Measurements from ENCODE around the gene LRPAP1. TPM values are rescaled to one million over a fixed set of nuclear protein-coding genes. Genes with fewer than 3 reads are reported as not detected.
"Not testable (repeated sequence)": the region's sequence is repeated elsewhere in the genome, so short reads cannot be mapped to it uniquely, and the experiment has no call there.

Gene LRPAP1
- total RNA-seq, 1 experiment from 2014 or later = 113 TPM

DNA sequence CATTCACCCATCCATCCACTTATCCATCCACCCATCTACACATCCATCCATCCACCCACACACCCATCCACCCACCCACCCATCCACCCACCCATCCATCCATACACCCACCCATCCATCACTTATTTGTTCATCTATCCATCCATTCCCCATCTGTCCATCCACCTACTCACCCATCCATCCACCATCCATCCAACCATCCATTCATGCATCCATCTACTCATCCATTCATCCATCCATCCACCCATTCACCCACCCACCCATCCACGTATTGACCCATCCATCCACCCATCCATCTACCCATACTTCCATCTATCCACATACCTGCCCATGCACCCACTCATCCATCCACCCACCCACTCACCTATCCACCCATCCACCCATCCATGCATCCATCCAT lies 28.2 kb upstream of the LRPAP1 start:
- not testable (repeated sequence) for DNase-seq (ENCODE audit: low read depth)

DNA sequence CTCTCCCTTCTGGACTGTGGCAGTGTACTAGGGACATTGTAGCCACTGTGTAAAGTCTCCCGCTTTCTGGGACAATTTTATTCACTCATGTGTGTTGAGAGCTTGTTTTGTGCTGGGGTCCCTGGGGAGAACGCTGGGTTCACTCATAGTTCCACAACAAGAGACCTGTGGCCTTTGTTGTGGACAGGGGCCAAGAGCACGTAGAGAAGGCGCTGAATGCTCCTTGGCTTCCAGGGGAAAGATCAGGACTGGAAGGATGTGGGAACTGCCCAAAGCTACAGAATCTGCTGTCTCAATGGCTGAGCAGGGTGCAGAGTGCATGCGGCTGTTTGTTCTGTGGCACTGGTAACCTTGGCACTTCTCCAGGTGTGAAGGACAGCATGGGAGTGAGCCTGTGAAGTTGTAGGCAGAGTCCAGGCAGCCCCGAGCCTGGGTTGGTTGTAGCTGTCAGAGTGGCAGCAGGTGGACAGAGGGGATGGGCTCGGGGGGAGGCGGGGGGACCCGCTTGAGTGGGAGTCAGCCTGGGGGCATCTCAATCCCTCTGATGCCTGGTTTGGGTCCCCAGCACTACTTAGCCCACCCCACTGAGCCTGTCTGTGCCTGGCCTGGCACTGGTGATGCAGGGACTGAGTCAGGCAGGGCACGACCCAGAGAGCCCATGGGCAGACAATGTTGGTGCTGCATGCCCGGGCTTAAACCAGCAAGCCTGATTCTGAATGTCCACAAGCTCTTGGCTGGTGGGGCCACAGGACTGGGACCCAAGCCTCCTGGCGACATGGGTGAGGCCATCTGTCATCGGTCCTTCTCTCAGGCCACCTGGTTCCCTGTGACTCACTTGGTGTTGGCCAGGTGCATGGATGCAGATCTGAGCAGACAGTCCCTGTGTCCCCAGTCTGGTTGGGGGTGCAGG lies 27.4 kb upstream of the LRPAP1 start:
- not testable (repeated sequence) for DNase-seq (ENCODE audit: low read depth)

DNA sequence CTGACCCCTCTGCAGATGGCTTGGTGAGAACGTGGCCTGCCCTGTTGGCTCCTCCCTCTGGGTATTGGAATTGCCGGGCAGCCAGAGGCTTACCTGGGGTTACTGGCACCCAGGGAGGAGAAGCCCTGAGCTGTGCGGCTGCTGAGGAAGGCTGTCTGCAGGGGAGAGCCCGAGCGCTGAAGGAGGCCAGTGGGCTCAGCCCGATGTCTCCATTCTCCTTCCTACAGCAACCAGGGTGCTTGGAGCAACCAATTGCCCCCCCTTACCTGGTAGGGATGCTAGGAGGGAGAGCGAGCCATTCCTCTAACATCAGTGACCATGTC lies 26.3 kb upstream of the LRPAP1 start:
- DNase-seq (ENCODE audit: low read depth) = not testable (repeated sequence)

DNA sequence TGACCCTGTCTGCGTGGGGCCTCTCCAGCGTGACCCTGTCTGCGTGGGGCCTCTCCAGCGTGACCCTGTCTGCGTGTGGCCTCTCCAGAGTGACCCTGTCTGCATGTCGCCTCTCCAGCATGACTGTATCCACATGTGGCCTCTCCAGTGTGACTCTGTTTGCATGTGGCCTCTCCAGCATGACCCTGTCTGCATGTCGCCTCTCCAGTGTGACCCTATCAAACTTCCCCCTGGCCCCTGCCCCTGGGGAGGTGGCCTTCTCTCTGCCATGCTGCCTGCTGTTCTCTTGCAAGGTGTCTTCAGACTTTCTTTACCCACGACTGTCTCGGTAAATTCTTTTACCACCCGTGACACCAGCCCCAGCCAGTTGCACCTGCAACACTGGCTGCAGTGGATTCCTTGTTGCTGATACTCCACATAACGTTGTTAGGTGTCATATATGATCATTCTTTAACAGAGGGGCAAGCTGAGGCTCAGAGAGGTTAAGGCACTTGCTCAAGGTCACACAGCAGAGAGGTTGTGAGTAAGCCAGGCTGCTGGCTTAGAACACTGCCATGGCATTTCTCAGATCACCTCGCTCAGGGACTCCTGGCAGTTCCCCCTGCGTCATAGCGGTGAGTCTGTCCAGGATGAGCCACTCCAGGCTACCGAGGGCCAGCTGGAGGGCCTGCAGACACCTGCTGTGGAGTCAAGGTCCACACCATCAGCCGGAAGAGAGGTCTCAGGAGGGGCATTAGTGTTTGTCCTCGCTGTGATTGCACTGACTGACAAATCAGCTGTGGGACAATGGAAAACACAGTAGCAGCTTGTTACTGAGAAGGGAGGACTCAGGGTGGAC lies 25.7 kb upstream of the LRPAP1 start:
- DNase-seq (ENCODE audit: low read depth) = not testable (repeated sequence)

DNA sequence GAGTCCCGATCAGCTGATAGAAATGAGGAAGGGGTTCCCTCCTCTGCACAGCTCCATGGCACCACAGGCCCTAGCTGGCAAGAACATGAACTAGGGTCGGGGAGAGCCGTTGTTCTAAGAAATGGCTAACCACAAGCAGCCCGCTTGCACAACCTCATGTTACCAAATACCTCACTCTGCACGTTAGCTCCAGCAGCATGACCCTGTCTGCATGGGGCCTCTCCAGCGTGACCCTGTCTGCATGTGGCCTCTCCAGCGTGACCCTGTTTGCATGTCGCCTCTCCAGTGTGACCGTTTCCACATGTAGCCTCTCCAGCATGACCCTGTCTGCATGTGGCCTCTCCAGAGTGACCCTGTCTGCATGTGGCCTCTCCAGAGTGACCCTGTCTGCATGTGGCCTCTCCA lies 24.9 kb upstream of the LRPAP1 start:
- not testable (repeated sequence) for DNase-seq (ENCODE audit: low read depth)

DNA sequence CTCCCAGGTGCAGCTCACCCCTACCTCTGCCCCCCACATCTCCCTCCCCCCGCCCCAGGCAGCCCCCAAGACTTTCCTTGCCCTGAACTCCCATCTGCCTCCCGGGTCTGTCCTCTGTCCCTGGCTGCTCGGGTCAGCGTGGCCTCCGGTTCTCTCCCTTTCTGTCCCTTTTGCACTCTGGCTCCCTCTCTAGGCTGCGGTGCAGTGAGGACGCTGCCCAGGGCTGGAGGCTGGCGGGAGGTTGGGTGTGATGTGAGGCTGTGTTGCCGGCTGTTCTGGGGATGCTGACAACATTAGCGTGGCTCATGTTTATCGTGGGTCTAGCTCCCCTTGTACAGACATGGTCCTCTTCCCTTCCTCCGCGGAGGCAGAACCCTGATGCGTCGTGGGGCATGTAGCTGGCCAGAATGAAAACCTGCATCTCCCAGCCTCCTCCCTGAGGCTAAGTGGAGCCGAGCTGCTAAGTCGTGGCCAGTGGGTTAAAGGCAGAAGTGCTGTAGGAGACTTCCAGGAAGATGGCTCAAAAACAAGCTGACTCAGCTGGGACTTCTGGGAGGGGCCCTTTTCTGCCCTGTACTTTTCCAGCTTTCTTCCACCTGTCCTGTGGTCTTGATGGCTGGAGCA lies 24.1 kb upstream of the LRPAP1 start:
- not testable (repeated sequence) for DNase-seq (ENCODE audit: low read depth)

DNA sequence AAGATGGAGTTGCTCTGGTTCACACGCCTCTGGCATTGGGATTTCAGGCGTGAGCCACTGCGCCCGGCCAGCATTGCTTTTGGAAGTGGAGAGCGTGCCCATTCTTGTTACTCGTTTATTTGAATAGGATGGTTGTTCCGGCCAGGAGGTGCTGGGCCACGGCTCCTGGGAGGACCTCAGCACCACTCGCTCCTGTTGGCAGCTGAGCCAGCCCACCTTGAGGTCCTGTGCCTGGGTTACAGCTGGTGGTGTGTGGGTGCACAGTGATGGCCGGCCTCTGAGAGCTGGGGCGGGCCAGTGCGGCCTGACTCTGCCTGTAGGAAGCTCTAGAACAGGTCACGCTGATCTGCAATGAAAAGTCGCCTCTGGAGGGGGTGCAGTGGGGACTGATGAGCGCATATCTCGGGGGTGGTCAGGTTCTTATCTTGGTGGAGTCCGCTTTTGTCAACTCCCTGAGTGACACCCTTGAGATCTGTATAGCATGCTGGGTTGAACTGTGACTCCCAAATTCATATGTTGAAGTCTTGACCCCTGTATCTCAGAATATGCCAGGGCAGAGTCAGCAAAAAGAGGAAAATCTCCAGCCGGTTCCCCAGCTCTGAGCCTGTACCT lies 23.3 kb upstream of the LRPAP1 start:
- DNase-seq (ENCODE audit: low read depth) = not testable (repeated sequence)

DNA sequence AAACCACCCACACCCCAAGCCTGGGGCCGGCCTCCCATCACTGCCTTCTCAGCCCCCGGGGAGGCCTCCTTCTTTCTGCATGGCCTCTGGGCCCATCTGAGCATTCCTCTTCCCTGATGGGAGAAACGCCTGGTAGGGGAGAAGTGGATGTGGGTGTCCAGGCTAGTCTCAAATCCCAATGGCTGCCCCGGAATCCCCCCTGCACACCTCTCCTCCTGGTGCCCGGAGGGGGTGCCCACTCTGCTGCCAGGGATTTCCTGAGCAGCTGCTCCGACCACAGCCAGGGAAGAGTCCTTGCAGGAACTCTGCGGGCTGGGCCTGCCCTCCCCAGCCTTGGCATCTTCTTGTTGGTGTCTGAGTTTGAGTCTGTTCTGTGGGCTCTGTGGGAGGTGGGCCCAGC lies 19.1 kb upstream of the LRPAP1 start:
- DNase-seq (ENCODE audit: low read depth) = not testable (repeated sequence)

DNA sequence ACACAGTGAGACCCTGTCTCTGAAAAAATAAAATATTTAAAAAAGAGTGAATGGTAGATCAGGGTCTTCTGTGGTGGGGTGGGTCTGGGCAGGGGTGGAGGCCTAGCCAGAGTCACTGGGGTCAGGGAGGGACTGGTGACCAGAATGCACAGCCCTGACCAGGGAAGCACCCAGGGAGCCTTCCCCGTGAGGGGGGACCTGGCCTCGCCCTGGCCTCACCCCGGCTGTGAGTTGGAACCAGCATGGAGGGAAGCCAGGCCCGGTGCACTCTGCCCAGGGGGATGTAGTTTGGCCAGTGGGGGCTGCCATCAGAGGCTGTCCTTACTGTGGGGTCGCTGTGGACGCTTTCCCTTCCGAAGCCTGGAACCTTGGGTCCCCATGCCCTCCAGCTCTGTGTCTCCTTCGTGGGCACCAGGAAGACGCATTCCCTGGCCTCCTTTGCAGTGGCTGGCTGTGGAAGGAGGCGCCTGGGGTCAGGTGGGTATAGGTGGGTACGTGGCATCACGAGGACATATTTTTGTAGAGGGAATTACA lies 18.6 kb upstream of the LRPAP1 start:
- not testable (repeated sequence) for DNase-seq (ENCODE audit: low read depth)

DNA sequence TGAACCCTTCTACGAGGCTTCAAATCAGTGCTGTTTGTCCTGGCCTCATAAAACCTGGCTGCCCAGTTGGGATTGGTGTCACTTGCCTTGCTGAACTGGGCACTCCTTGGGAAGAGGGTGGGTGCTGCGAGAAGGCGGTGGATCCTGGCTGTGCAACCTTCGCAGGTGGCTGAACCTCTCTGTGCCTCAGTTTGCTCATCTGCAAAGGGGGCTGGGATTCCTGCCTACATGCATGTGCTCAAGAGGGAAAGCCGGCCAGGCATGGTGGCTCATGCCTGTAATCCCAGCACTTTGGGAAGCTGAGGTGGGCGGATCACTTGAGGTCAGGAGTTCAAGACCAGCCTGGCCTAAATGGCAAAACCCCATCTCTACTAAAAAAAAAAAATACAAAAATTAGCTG lies 17.8 kb upstream of the LRPAP1 start:
- not testable (repeated sequence) for DNase-seq (ENCODE audit: low read depth)

DNA sequence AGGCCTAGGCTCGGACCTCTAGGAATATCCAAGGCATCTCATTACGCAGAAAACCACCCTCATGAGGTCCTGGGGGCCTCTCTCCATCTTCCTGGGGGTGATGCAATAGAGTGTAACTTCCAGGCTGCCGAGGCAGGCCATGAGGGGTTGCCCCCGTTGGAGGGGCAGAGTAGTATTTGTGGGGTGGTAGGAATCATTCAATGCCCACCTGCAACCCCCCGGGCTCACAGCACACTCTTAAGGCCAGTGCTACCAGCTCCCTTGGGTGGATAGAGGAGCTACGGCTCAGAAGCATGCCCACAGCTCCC lies 17.4 kb upstream of the LRPAP1 start:
- not testable (repeated sequence) for DNase-seq (ENCODE audit: low read depth)

DNA sequence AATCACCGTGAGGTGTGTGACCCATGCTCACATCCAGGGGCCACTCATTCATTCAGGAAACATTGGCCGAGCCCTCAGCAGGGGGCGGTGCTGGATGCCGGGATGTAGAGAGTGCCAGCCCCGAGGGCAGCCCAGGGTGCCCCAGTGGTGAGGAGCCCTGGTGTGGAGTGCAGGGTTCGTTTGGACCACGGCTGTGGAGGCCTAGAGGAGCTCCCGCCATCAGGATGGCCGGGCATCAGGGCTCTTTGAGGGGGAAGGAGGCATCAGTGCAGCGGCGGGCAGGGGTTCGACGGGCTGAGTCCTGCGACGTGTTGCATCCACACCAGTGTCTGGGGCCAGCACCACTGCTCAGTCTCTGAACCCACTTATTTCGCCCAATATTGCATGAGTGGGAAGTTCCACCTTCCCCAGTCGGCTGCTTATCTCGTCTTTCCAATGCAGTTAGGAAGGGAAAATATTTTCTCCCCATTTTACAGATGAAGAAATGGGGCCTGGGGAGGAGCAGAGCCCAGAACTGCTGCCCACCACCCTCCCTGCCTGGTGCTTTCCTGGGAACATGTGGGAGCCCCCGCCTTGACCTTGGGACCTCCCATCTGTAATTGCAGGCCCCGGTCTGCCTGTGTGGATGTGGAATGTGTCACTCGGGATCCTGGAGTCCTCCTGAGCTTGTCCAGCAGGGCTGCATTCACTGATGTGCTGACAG lies 16.9 kb upstream of the LRPAP1 start:
- not testable (repeated sequence) for DNase-seq (ENCODE audit: low read depth)

DNA sequence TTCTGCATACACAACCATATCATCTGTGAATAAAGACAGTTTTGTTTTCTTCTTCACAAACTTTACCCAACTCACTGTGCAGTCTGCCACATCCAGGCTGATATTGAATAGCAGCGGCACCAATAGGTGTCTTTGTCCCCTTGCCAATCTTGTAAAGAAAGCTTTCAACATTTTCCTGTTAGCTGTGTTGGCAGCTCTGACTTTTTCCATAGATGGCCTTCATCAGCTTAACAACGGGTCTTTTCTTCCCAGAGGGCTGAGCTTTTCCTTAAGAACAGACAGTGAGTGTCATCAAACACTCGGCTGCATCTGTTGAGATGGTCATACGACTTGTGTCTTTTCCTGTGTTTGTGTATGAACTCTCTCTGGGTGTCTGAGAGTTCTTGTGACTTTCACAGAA lies 14.5 kb upstream of the LRPAP1 start:
- not testable (repeated sequence) for DNase-seq (ENCODE audit: low read depth)

DNA sequence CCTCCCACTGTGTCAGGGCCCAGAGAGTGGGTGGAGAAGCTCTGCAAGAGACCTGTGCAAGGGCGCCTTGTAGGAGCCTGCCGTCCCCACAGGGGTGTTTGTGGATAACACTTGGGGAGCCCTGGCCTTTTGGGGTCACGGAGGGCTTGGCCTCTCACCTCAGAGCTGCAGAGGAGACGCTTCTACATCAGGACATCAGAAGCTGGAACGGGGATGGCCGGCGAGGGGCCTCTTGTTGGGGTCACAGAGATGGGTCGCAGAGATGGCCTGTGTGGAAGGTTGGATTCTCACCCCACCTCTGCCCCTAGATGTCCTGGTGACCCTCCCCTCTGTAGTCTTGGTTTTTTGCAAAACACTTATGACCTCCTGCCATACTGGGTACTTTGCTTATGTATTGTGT lies 13.1 kb upstream of the LRPAP1 start:
- not testable (repeated sequence) for DNase-seq (ENCODE audit: low read depth)

DNA sequence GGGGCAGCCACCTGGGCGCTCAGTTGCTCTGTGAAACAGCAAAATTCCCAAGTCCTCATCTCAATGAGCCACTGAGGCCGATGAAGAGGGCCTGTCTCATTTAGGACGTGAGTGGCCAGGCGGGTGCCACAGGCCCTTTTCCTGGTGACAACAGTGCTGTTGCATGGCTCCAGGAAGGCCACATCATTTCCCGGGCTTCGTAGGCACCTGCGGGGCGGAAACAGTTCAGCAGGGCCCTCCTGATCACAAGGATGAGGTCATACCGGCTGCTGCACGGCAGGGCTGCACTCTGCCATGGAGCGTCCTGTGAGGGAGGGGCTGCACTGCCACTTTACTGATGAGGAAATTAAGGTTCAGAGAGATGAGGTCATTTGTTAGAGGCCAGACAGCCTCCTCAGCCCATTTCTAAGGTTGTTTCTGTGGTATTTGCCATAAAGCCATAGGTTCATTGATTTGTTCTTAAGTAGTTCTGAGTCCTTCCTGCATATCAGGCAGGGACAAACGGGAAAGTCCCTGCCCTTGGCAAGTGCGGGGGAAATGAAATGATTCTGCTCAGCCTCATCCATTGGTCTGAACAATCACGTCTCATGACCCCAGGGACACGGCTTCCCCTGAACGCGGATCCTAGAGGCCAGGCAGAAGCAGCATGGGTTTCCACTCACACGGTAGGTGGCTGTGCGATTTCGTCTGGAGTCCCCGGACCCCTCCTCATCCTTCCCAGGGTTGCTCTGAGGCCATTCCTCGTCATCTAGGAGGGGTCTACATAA lies 12.2 kb upstream of the LRPAP1 start:
- DNase-seq (ENCODE audit: low read depth) = peak; percentile 45

DNA sequence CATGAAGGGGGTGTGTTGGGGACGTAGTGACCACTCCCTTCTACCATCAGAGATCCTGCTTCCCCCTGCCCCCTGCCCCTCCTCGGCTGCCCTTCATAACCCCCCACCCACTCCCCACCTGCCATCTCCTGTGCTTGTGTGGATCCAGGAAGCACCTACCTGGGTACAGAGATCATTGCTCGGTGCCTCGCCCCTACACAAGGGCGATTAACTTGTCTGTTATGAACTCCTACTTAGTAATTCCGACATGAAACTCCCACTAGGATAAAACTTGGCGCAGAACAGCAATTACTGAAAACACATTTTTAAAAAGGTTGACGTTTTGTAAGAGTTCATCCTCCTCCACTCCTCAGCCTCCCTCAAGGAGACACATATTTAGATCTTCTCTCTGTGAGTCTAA lies 11.2 kb upstream of the LRPAP1 start:
- not testable (repeated sequence) for DNase-seq (ENCODE audit: low read depth)

DNA sequence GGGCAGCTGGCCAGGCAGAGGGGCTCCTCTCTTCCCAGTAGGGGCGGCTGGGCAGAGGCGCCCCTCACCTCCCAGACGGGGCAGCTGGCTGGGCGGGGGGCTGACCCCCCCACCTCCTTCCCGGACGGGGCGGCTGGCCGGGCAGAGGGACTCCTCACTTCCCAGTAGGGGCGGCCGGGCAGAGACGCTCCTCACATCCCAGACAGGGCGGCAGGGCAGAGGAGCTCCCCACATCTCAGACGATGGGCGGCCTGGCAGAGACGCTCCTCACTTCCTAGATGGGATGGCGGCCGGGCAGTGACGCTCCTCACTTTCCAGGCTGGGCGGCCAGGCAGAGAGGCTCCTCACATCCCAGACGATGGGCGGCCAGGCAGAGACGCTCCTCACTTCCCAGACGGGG lies 6.7 kb upstream of the LRPAP1 start:
- DNase-seq (ENCODE audit: low read depth) = not testable (repeated sequence)

DNA sequence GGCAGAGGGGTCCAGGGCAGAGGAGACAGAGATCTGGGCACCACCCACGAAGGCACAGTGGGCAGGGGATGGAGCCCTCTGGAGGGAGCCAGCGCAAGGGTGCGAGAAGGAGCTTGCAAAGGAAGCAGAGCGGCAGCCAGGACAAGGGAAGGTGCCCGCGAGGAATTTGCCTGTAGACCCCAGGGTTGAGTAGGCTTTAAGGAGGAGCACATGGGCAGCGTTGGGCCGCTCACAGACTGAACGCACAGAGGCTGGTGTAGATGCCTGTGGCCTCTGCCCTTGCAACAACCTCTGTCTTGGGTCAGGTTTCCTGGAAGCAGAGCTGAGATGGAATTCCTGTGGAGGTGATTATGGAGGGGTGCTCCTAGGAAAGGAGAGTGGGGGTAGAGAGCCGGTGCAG lies 3.6 kb upstream of the LRPAP1 start:
- DNase-seq (ENCODE audit: low read depth) = not testable (repeated sequence)

DNA sequence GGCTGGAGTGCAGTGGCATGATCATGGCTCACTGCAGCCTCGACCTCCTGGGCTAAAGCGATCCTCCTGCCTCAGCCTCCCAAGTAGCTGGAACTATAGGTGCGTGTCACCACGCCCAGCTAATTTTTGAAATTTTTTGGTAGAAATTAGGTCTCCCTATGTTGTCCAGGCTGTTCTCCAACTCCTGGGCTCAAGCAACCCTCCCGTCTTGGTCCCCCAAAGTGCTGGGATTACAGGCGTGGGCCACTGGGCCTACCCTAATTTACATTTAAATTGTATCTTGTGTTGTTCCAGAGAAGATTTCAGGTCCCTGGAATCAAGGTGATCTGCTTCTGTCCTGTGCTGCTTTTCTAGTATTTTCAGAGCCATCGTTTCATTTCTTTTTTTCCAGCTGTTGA lies 1.2 kb upstream of the LRPAP1 start:
- DNase-seq (ENCODE audit: low read depth) = no peak

DNA sequence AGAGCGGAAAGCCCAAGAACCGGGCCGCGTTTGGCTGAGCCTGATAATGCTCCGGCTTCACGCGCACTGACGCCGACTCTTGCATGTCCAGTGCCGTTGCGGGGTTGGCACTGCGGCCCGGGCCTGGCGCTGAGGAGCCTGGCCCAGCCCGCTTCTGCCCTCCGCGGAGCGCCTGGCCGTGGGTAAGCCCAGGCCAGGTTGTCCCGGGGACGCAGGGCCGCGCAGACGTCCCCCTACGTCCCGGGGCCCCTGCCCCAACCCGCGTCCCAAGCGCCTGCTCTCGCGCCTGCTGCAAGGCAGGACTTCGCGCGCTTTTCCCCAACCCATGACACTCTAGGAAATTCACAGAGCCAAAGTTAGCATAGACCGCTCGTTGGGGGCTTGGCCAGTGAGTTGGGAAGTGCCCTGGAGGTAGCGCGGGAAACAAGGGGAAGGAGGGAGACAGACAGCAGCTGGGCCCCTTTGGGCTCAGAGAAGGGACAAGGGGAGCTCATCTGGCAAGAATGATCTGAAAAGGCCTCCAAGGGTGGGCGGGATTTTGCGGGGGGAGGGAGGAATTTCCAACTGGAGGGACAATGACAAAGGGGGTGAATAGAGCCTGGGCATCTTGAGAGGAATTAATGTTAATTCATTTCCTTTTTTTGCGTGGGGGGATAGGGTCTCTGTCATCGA lies 665 bp upstream of the LRPAP1 start:
- no peak for DNase-seq (ENCODE audit: low read depth)

Measured in Daoy (cell line).